GM13977 (cell line): ENCODE data around the gene VDR.

ENCODE experiments used
- DNase-seq: peaks from one replicate; pipeline ENCODE4 v3.0.0; 2012; ENCODE audit warnings: low spot score
- in situ Hi-C: fragments of 300-500 bp; cut with MboI; formaldehyde crosslinking; loops from one replicate; pipeline ENCODE4 v1.12.0; 2022; ENCODE audit warnings: low sequenced_read_pairs, low pct_unique_long_range_greater_than_20kb, mixed read lengths, inconsistent platforms; ENCODE audit not compliant: unreplicated experiment
- TF ChIP-seq, protein P1 (sequence below): IDR thresholded peaks from 2 replicates; pipeline ENCODE4 v1.5.1; 2012; ENCODE audit warnings: mild to moderate bottlenecking, control low read depth; ENCODE audit not compliant: insufficient read depth; ENCODE audit errors: extremely low read depth, missing control alignments

VDR gene

DNA sequence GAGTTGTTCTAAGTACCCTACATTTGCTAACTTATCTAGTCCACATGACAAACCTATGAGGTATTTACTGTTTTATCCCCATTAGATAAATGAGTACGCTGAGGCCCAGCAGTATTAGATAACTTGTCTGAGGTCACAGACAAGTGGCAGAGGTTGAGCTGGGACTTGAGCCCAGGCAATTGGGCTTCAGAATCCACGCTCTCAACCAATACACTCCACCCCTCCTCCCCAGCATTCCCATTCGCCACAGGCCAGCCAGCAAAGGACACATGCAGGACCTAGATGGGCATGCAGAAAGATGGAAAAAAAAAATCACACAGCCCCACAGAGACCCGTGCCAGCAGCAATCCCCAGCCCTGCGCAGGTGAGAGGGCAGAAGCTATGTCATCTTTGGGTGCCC lies 97.5 kb downstream of the VDR start:
- in situ Hi-C loops: no loop called here
- DNase-seq: no peak
- TF ChIP-seq, protein P1, sequence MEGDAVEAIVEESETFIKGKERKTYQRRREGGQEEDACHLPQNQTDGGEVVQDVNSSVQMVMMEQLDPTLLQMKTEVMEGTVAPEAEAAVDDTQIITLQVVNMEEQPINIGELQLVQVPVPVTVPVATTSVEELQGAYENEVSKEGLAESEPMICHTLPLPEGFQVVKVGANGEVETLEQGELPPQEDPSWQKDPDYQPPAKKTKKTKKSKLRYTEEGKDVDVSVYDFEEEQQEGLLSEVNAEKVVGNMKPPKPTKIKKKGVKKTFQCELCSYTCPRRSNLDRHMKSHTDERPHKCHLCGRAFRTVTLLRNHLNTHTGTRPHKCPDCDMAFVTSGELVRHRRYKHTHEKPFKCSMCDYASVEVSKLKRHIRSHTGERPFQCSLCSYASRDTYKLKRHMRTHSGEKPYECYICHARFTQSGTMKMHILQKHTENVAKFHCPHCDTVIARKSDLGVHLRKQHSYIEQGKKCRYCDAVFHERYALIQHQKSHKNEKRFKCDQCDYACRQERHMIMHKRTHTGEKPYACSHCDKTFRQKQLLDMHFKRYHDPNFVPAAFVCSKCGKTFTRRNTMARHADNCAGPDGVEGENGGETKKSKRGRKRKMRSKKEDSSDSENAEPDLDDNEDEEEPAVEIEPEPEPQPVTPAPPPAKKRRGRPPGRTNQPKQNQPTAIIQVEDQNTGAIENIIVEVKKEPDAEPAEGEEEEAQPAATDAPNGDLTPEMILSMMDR: no peak

DNA sequence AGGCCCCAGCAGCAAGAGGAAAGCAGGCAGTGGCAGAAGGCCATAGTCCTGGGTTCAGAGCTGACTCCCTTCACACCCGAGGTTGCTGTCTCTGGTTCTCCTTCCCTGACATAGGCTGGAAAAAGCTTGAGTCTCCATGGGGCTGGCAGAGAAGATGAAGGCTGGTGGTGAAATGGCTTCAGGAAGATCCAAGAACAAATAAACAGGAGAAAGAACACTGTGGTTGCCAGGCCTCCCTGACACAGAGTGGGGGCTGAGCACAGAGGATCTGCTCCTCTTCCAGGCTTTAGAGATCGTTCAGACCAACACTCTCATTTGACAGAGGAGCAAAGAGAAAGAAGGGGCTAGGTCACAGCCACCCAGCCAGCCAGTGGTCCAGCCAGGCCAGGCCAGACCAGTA lies 99.4 kb downstream of the VDR start:
- in situ Hi-C loops: no loop called here
- no peak for DNase-seq
- TF ChIP-seq, protein P1: no peak

DNA sequence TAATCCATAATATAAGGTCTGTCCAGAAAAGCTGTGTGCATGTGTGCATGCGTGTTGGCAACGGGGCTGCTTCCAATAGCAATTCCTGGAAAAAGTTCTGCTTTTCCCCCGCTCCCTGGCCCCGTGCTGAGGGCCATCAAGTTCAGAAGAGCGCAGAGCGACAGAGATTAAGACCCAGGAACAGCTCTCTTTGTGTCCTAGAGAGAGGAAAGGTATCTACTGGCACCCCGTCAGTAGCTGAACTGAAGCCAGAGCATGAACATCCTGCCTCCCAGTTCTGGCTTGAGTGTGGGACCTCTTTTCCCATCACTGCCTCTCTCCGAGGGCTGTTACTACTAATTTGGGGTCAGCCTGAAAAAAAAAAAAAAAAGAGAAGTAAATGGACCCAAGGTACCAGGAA lies 100.6 kb downstream of the VDR start:
- TF ChIP-seq, protein P1: no peak
- in situ Hi-C loops: no loop called here
- no peak for DNase-seq

GRCh38 chr12:47803191-47803875 lies 101.5 kb downstream of the VDR start:
- in situ Hi-C loops: no loop called here
- DNase-seq: no peak
- TF ChIP-seq, protein P1: no peak

- TF ChIP-seq, protein P1: no peak
- in situ Hi-C loops: no loop called here
- DNase-seq: no peak
Observed at GRCh38 chr12:47802312-47802711, 102.5 kb downstream of the VDR start.

GRCh38 chr12:47801904-47802246 lies 102.9 kb downstream of the VDR start:
- DNase-seq: no peak
- in situ Hi-C loops: no loop called here
- TF ChIP-seq, protein P1: no peak
